ENCODE results near the gene DCDC1. TPM values are rescaled to one million over a fixed set of nuclear protein-coding genes. Genes with fewer than 3 reads are reported as not detected.

The DCDC1 gene
- total and polyA plus RNA-seq, 9 of the 15 experiments (the other 6 are each of a cell fraction or from before 2014, with no cell fraction given) = 0.05 to 0.18 (median 0.08) TPM; not detected in 3

GRCh38 chr11:31150841-31151240 is 218.7 kb downstream of the DCDC1 start:
- Histone ChIP-seq H3K9ac (ENCODE audit: insufficient read depth in 1 of 2, low read depth in 2 of 2, low read length in 2 of 2) (no peak overlapping the region), H3K4me2 (ENCODE audit: insufficient read depth, low read length) (no peak overlapping the region), H3K9me1 (ENCODE audit: control insufficient read depth, insufficient read depth, low read length) (no peaks in the 10 kb centered on the region), H3K27me3 (ENCODE audit: control insufficient read depth in 2 of 2, insufficient read depth in 2 of 2, low read length in 2 of 2) (no peaks in the 10 kb centered on the region), H3K9me3 (replicated peaks; ENCODE audit: control insufficient read depth, insufficient read depth, low read depth, low read length) (no peaks in the 10 kb centered on the region; the same call in 1 of the 2 replicates), H4K20me1 (replicated peaks; ENCODE audit: control insufficient read depth, insufficient read depth, low read length) (no peaks in the 10 kb centered on the region), H3K36me3 (ENCODE audit: control insufficient read depth, insufficient read depth, low read length) (no peaks in the 10 kb centered on the region), H3K27ac (ENCODE audit: extremely low read depth, low read depth, low read length) (no peak overlapping the region), H3K4me3 (no peak overlapping the region), H3K4me1 (replicated peaks in 1 of 2; ENCODE audit: control insufficient read depth in 2 of 2, insufficient read depth in 2 of 2, low read length in 2 of 2) (no peaks in the 10 kb centered on the region), H2AFZ (ENCODE audit: low read depth, low read length) (no peak overlapping the region), H3K79me2 (ENCODE audit: control insufficient read depth, insufficient read depth, low read length) (no peaks in the 10 kb centered on the region)
- POLR2A ChIA-PET = no interaction called here
- intact Hi-C loops (cut with micrococcal nuclease) = no loop called here
- 4% methylated on average over 3 of the region's 3 CpGs for WGBS (ENCODE audit: insufficient coverage, low coverage, missing lambda C conversion rate)
- in situ Hi-C loops (cut with MboI) = no loop called here
- CTCF ChIA-PET (ENCODE audit: low intra/inter-chr PET ratio) = no interaction called here
- FAIRE-seq = no peak
- TF ChIP-seq CGGBP1 (CRISPR knock-in tag; IDR thresholded peaks at IDR 0.05) (no peak), PML (IDR thresholded peaks at IDR 0.05; ENCODE audit: low read length) (no peak), RBM22 (IDR thresholded peaks at IDR 0.05; ENCODE audit: low read depth, low read length, poor library complexity, severe bottlenecking) (no peak)
- ATAC-seq = no peak
- no TSS peak for BruUV-seq (replicated peaks)
- DNase-seq (ENCODE audit: extremely low read depth in 1 of 4, low spot score in 3 of 4) = no peak

- no peaks in the 10 kb centered on the region for H3K9me1 ChIP-seq (ENCODE audit: control insufficient read depth, insufficient read depth, low read length)
- no peaks in the 10 kb centered on the region for H3K36me3 ChIP-seq (ENCODE audit: control insufficient read depth, insufficient read depth, low read length)
- H3K4me1 ChIP-seq (replicated peaks in 1 of 2; ENCODE audit: control insufficient read depth in 2 of 2, insufficient read depth in 2 of 2, low read length in 2 of 2) = no peaks in the 10 kb centered on the region
- H3K4me3 ChIP-seq = no peak overlapping the region
- ChIA-PET POLR2A (no interaction called here), CTCF (ENCODE audit: low intra/inter-chr PET ratio) (interaction anchor here (0.7 kb wide), 1 partner anchor 949 kb away, joined by 3 read pairs; no protein-coding TSS in a partner anchor)
- no TSS peak for BruUV-seq (replicated peaks)
- no peak overlapping the region for H3K4me2 ChIP-seq (ENCODE audit: insufficient read depth, low read length)
- H3K27me3 ChIP-seq (ENCODE audit: control insufficient read depth in 2 of 2, insufficient read depth in 2 of 2, low read length in 2 of 2) = no peaks in the 10 kb centered on the region
- no peaks in the 10 kb centered on the region for H4K20me1 ChIP-seq (replicated peaks; ENCODE audit: control insufficient read depth, insufficient read depth, low read length)
- no peaks in the 10 kb centered on the region for H3K79me2 ChIP-seq (ENCODE audit: control insufficient read depth, insufficient read depth, low read length)
- WGBS (ENCODE audit: insufficient coverage, low coverage, missing lambda C conversion rate) = 0% methylated on average over 2 of the region's 2 CpGs
- intact Hi-C loops (cut with micrococcal nuclease) = no loop called here
- no peak for TF ChIP-seq ZNF431 (CRISPR knock-in tag; IDR thresholded peaks at IDR 0.05)
- no peak for TF ChIP-seq NR4A1 (CRISPR knock-in tag; IDR thresholded peaks at IDR 0.05)
- TF ChIP-seq NR4A1 (tag; IDR thresholded peaks at IDR 0.05) = no peak
- no peak for TF ChIP-seq ZNF589 (CRISPR knock-in tag; IDR thresholded peaks at IDR 0.05; ENCODE audit: low read depth)
- H3K9me3 ChIP-seq (replicated peaks; ENCODE audit: control insufficient read depth, insufficient read depth, low read depth, low read length) = no peaks in the 10 kb centered on the region; the same call in 1 of the 2 replicates
- DNase-seq (ENCODE audit: extremely low read depth in 1 of 4, low spot score in 3 of 4) (no peak), FAIRE-seq (no peak), ATAC-seq (no peak)
- H3K27ac ChIP-seq (ENCODE audit: extremely low read depth, low read depth, low read length) = no peak overlapping the region
- no peak overlapping the region for H2AFZ ChIP-seq (ENCODE audit: low read depth, low read length)
- in situ Hi-C loops (cut with MboI) = no loop called here
- H3K9ac ChIP-seq (ENCODE audit: insufficient read depth in 1 of 2, low read depth in 2 of 2, low read length in 2 of 2) = no peak overlapping the region
Measured at GRCh38 chr11:31150011-31150410, 219.5 kb downstream of the DCDC1 start.

All from K562 (cell line).